GM12878 (cell line): ENCODE measurements around the gene TRA2B. TPM values are rescaled to one million over a fixed set of nuclear protein-coding genes. Genes with fewer than 3 reads are reported as not detected.

Experiments used
- ATAC-seq: fragments of 200-7000 bp; cut with Tn5 transposase; 3 replicates; pipeline ENCODE4 v1.9.1; 2020; ENCODE audit warnings: mild to moderate bottlenecking, moderate library complexity
- BruUV-seq: library from RNA; stranded (reverse); fragments of 400-500 nt; replicated peaks from 2 replicates; lab custom pipeline; 2021; lab: Mats Ljungman, UMichigan
- CTCF ChIA-PET: fragments of 300-600 bp; sonication (Branson Sonifier 250); formaldehyde crosslinking; extraction: SDS; loops from one replicate; lab custom pipeline; 2021; ENCODE audit warnings: inconsistent platforms; lab: Yijun Ruan, JAX
- POLR2A ChIA-PET: fragments of 350-600 bp; formaldehyde crosslinking; extraction: SDS; loops from one replicate; lab custom pipeline; 2021; ENCODE audit warnings: inconsistent platforms; lab: Charles Lee
- RAD21 ChIA-PET: fragments of 300-600 bp; sonication (Branson Sonifier 250); formaldehyde crosslinking; loops from one replicate; lab custom pipeline; 2023; ENCODE audit warnings: antibody characterized with exemption; ENCODE audit not compliant: unreplicated experiment; lab: Charles Lee
- SMC1A ChIA-PET: fragments of 300-600 bp; sonication (Branson Sonifier 250); formaldehyde crosslinking; loops from one replicate; lab custom pipeline; 2023; ENCODE audit not compliant: unreplicated experiment, uncharacterized antibody; lab: Charles Lee
- DNase-seq: peaks from one replicate; pipeline ENCODE4 v3.0.0-alpha.2; 2011; ENCODE audit warnings: low read depth, low spot score
- FAIRE-seq: peaks from 3 replicates; lab custom pipeline; 2011; peaks lifted over from hg19 to GRCh38; lab: Jason Lieb, UNC
- H2AFZ ChIP-seq: 2 replicates; pipeline ENCODE4 v1.6.0; 2011; ENCODE audit warnings: low read depth, low read length, control low read depth; ENCODE audit not compliant: control insufficient read depth
- H3K27ac ChIP-seq: 2 replicates; pipeline ENCODE4 v1.5.1; 2011; ENCODE audit warnings: control low read depth; ENCODE audit not compliant: control insufficient read depth, insufficient read depth
- H3K27me3 ChIP-seq, 2 experiments: replicated peaks in 1 of 2; 2 replicates each; pipeline versions ENCODE4 v1.6.0 to v1.6.1; 2011; ENCODE audit warnings: low read length in 1 of 2; ENCODE audit not compliant: control insufficient read depth in 2 of 2, insufficient read depth in 2 of 2
- H3K36me3 ChIP-seq, 2 experiments: 2 replicates each; pipeline ENCODE4 v1.5.1; 2011; ENCODE audit warnings: low read length in 1 of 2; ENCODE audit not compliant: control insufficient read depth in 2 of 2, insufficient read depth in 2 of 2
- H3K4me1 ChIP-seq: 2 replicates; pipeline ENCODE4 v1.6.1; 2011; ENCODE audit warnings: mild to moderate bottlenecking, low read length, moderate library complexity, mixed read lengths; ENCODE audit not compliant: control insufficient read depth, insufficient read depth
- H3K4me2 ChIP-seq: 2 replicates; pipeline ENCODE4 v1.6.0; 2011; ENCODE audit warnings: control low read depth; ENCODE audit not compliant: control insufficient read depth, insufficient read depth
- H3K4me3 ChIP-seq: fragments of 200-600 bp; sonication (generic); 2 replicates; pipeline ENCODE4 v1.5.1; 2016
- H3K79me2 ChIP-seq: 2 replicates; pipeline ENCODE4 v1.6.0; 2011; ENCODE audit warnings: low read length; ENCODE audit not compliant: control insufficient read depth, insufficient read depth
- H3K9ac ChIP-seq: 2 replicates; pipeline ENCODE4 v1.8.0; 2011; ENCODE audit warnings: low read length, control low read depth, mixed read lengths; ENCODE audit not compliant: control insufficient read depth, insufficient read depth
- H3K9me3 ChIP-seq: replicated peaks from 3 replicates; pipeline ENCODE4 v1.5.1; 2011; ENCODE audit warnings: mild to moderate bottlenecking, low read length; ENCODE audit not compliant: control insufficient read depth, insufficient read depth
- H4K20me1 ChIP-seq: 2 replicates; pipeline ENCODE4 v1.6.0; 2011; ENCODE audit not compliant: control insufficient read depth, insufficient read depth
- BACH1 ChIP-seq: fragments of 450-650 bp; IDR thresholded peaks from 2 replicates; pipeline ENCODE4 v1.6.1; 2017; ENCODE audit warnings: mild to moderate bottlenecking, borderline replicate concordance
- BCL11A ChIP-seq: IDR thresholded peaks from 2 replicates; pipeline ENCODE4 v1.6.1; 2011; ENCODE audit warnings: low read depth, low read length
- CREB1 ChIP-seq: IDR thresholded peaks from 2 replicates; pipeline ENCODE4 v1.6.1; 2012; ENCODE audit warnings: low read depth, mild to moderate bottlenecking, inconsistent platforms
- MAX ChIP-seq: IDR thresholded peaks from 2 replicates; pipeline ENCODE4 v1.6.1; 2012; ENCODE audit warnings: low read depth, low read length, improper control_type of control experiment
- SREBF2 ChIP-seq: IDR thresholded peaks from 2 replicates; pipeline ENCODE4 v1.6.1; 2012; ENCODE audit warnings: mild to moderate bottlenecking, low read length
- ZSCAN29 ChIP-seq: fragments of 450-650 bp; IDR thresholded peaks from 2 replicates; pipeline ENCODE4 v1.6.1; 2017; ENCODE audit warnings: mild to moderate bottlenecking, moderate library complexity
- WGBS: methylation state at CpG from one replicate; pipeline ENCODE4 v1.1.6; 2016; ENCODE audit warnings: low lambda C conversion rate; ENCODE audit not compliant: insufficient replicate concordance, insufficient coverage; ENCODE audit errors: missing lambda C conversion rate; 5-methylcytosine and 5-hydroxymethylcytosine counted together
- in situ Hi-C: fragments of 300-500 bp; cut with MboI; formaldehyde crosslinking; loops from 9 replicates; pipeline ENCODE4 v1.14.3; 2018; ENCODE audit warnings: mixed read lengths
- intact Hi-C: fragments of 100-400 bp; cut with micrococcal nuclease; formaldehyde crosslinking; loops from one replicate; pipeline ENCODE4 v1.14.2; 2022; ENCODE audit not compliant: unreplicated experiment
- polyA plus RNA-seq, 11 experiments: library from polyadenylated mRNA; depleted of rRNA in 4 of 11; unstranded in 6 of 11; stranded (reverse) in 5 of 11; fragments of >200 nt; fragmentation: Nextera tagmentation in 4 of 11; fragmentation: Illumina TruSeq in 1 of 11; extraction: Ambion mirVana in 4 of 11; extraction: Trizol in 1 of 11; gene quantifications; 1 replicate in 1 of 11; 2 replicates in 10 of 11; pipeline versions ENCODE4 v1.2.1 to v1.2.3, GENCODE V29; 2011 to 2016; ENCODE audit warnings: inconsistent platforms in 2 of 11, missing spikeins in 2 of 11, low read depth in 1 of 11
- total RNA-seq, 4 experiments: library from RNA; depleted of rRNA in 3 of 4; stranded (reverse); fragments of >200 nt in 3 of 4; fragmentation: Illumina TruSeq in 1 of 4; extraction: Trizol in 1 of 4; gene quantifications; 2 replicates each; pipeline versions ENCODE4 v1.2.1 to v1.2.3, GENCODE V29; 2013 to 2021
- TF ChIP-seq, protein P1 (sequence below): fragments of 450-650 bp; IDR thresholded peaks from 2 replicates; pipeline ENCODE4 v1.6.1; 2017; ENCODE audit warnings: mild to moderate bottlenecking, low read depth, inconsistent platforms; ENCODE audit not compliant: poor library complexity, severe bottlenecking
- TF ChIP-seq, protein P2 (sequence below): fragments of 450-650 bp; conservative IDR thresholded peaks from 2 replicates; pipeline ENCODE4 v1.6.1; 2017; ENCODE audit warnings: mild to moderate bottlenecking, moderate library complexity

The TRA2B gene
- total and polyA plus RNA-seq, 10 of the 15 experiments (the other 5 are each of a cell fraction or from before 2014, with no cell fraction given), result 130 to 317 (median 278) TPM

GRCh38 chr3:185934767-185935464 is 2.9 kb downstream of the TRA2B start:
- Histone ChIP-seq H4K20me1 (peaks cover 8% of the 10 kb centered on the region), H3K9ac (peak overlapping the region; percentile 100), H3K4me1 (peaks cover 13% of the 10 kb centered on the region), H3K79me2 (peaks cover 80% of the 10 kb centered on the region), H3K4me2 (peak overlapping the region; percentile 61), H3K9me3 (no peaks in the 10 kb centered on the region; the same call in 2 of the 3 replicates), H3K4me3 (peak overlapping the region; percentile 95), H2AFZ (no peak overlapping the region), H3K36me3 (peaks cover under 1 to 8% of the 10 kb centered on the region in 2 experiments; a peak in 3 of 4 replicates), H3K27ac (0 out of 2 replicates have a peak overlapping the region, but pooled peaks have one; percentile 6)
- in situ Hi-C loops, result loop anchor here (25.0 kb wide), 1 partner anchor 852 kb away; the partner anchor contains the start of gene EIF4A2
- ChIA-PET SMC1A (no interaction called here), CTCF (interaction anchor here (1.0 to 1.4 kb wide), 4 partner anchors 9 to 682 kb away, joined by 3 to 6 read pairs (median 3); no protein-coding TSS in a partner anchor), RAD21 (no interaction called here), POLR2A (interaction anchor here (1.7 to 2.5 kb wide), 2 partner anchors 7 to 13 kb away, joined by 8 to 12 read pairs; no protein-coding TSS in a partner anchor)
- ATAC-seq (peak; percentile 15), DNase-seq (no peak), FAIRE-seq (no peak)
- intact Hi-C loops, result loop anchor here (5.0 to 10.0 kb wide), 3 partner anchors 637 to 1090 kb away; partner anchors contain the start of genes DNAJB11 and EIF4A2
- no TSS peak for BruUV-seq
- under 1% methylated on average over 8 of the region's 8 CpGs for WGBS
- TF ChIP-seq MAX, result no peak
- no peak for TF ChIP-seq CREB1
- TF ChIP-seq BCL11A, result no peak
- peak; percentile 87 for TF ChIP-seq ZSCAN29
- TF ChIP-seq, protein P1, sequence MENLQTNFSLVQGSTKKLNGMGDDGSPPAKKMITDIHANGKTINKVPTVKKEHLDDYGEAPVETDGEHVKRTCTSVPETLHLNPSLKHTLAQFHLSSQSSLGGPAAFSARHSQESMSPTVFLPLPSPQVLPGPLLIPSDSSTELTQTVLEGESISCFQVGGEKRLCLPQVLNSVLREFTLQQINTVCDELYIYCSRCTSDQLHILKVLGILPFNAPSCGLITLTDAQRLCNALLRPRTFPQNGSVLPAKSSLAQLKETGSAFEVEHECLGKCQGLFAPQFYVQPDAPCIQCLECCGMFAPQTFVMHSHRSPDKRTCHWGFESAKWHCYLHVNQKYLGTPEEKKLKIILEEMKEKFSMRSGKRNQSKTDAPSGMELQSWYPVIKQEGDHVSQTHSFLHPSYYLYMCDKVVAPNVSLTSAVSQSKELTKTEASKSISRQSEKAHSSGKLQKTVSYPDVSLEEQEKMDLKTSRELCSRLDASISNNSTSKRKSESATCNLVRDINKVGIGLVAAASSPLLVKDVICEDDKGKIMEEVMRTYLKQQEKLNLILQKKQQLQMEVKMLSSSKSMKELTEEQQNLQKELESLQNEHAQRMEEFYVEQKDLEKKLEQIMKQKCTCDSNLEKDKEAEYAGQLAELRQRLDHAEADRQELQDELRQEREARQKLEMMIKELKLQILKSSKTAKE, result no peak
- 0 out of 2 replicates have a peak, but pooled peaks have one; percentile 22 for TF ChIP-seq BACH1
- TF ChIP-seq, protein P2, sequence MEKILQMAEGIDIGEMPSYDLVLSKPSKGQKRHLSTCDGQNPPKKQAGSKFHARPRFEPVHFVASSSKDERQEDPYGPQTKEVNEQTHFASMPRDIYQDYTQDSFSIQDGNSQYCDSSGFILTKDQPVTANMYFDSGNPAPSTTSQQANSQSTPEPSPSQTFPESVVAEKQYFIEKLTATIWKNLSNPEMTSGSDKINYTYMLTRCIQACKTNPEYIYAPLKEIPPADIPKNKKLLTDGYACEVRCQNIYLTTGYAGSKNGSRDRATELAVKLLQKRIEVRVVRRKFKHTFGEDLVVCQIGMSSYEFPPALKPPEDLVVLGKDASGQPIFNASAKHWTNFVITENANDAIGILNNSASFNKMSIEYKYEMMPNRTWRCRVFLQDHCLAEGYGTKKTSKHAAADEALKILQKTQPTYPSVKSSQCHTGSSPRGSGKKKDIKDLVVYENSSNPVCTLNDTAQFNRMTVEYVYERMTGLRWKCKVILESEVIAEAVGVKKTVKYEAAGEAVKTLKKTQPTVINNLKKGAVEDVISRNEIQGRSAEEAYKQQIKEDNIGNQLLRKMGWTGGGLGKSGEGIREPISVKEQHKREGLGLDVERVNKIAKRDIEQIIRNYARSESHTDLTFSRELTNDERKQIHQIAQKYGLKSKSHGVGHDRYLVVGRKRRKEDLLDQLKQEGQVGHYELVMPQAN, result 0 out of 2 replicates have a peak, but pooled peaks have one; percentile 37
- TF ChIP-seq SREBF2, result no peak
- TF ChIP-seq, all 136 proteins: peak for 3
- H3K27me3 ChIP-seq, result no peaks in the 10 kb centered on the region
